OCI-LY1 (cell line): ENCODE data around the gene PANK4.

ENCODE experiments used
- H2AFZ ChIP-seq: fragments of 200-600 bp; sonication (generic), shearing (Covaris generic); 2 replicates; pipeline ENCODE4 v1.6.0; 2014; ENCODE audit warnings: antibody characterized with exemption, mild to moderate bottlenecking, low read length
- H3F3A ChIP-seq: fragments of 200-600 bp; sonication (generic), shearing (Covaris generic); 2 replicates; pipeline ENCODE4 v1.6.0; 2014; ENCODE audit warnings: mild to moderate bottlenecking, antibody characterized with exemption, low read length, moderate library complexity; ENCODE audit not compliant: insufficient read depth
- H3K27ac ChIP-seq: fragments of 200-600 bp; sonication (generic); 2 replicates; pipeline ENCODE4 v1.5.1; 2014; ENCODE audit warnings: low read length, mixed run types, mild to moderate bottlenecking, low read depth; ENCODE audit not compliant: poor library complexity, severe bottlenecking
- H3K27me3 ChIP-seq: fragments of 200-600 bp; sonication (generic); 2 replicates; pipeline ENCODE4 v1.6.0; 2014; ENCODE audit warnings: antibody characterized with exemption, mild to moderate bottlenecking, low read length, moderate library complexity; ENCODE audit not compliant: insufficient read depth
- H3K36me3 ChIP-seq: fragments of 200-600 bp; sonication (generic); 2 replicates; pipeline ENCODE4 v1.6.1; 2014; ENCODE audit warnings: mild to moderate bottlenecking, antibody characterized with exemption, low read length, moderate library complexity, mixed read lengths; ENCODE audit not compliant: insufficient read depth
- H3K4me1 ChIP-seq: fragments of 200-600 bp; sonication (generic); 2 replicates; pipeline ENCODE4 v1.5.1; 2014; ENCODE audit warnings: mild to moderate bottlenecking, low read length, moderate library complexity; ENCODE audit not compliant: insufficient read depth, severe bottlenecking
- H3K4me2 ChIP-seq: fragments of 200-600 bp; sonication (generic), shearing (Covaris generic); 2 replicates; pipeline ENCODE4 v1.6.1; 2014; ENCODE audit warnings: low read length
- H3K4me3 ChIP-seq: fragments of 200-600 bp; sonication (generic); 2 replicates; pipeline ENCODE4 v1.5.1; 2014; ENCODE audit warnings: low read length, low read depth, mild to moderate bottlenecking, mixed read lengths; ENCODE audit not compliant: poor library complexity, severe bottlenecking
- H3K79me2 ChIP-seq: fragments of 200-600 bp; shearing (Covaris generic); 2 replicates; pipeline ENCODE4 v1.6.1; 2016; ENCODE audit warnings: mixed run types, low read length, mixed read lengths; ENCODE audit not compliant: insufficient read depth
- H3K9ac ChIP-seq: fragments of 200-600 bp; sonication (generic), shearing (Covaris generic); 2 replicates; pipeline ENCODE4 v1.6.1; 2014; ENCODE audit warnings: mild to moderate bottlenecking, low read length, mixed read lengths
- H3K9me2 ChIP-seq: fragments of 200-600 bp; sonication (generic), shearing (Covaris generic); 2 replicates; pipeline ENCODE4 v1.6.1; 2014; ENCODE audit warnings: low read depth, mild to moderate bottlenecking, low read length, mixed read lengths
- H3K9me3 ChIP-seq: fragments of 200-600 bp; shearing (Covaris generic); 2 replicates; pipeline ENCODE4 v1.6.1; 2014; ENCODE audit warnings: low read length, mixed read lengths
- H4K20me1 ChIP-seq: fragments of 200-600 bp; sonication (generic), shearing (Covaris generic); 2 replicates; pipeline ENCODE4 v1.6.0; 2016; ENCODE audit warnings: mild to moderate bottlenecking, low read length; ENCODE audit not compliant: insufficient read depth
- EZH2 ChIP-seq: fragments of 200-600 bp; sonication (generic), shearing (Covaris generic); IDR thresholded peaks from 2 replicates; pipeline ENCODE4 v1.8.0; 2017; ENCODE audit warnings: borderline replicate concordance, mixed run types, mild to moderate bottlenecking, antibody characterized with exemption, low read length, moderate library complexity, mixed read lengths
- TF ChIP-seq, protein P1 (sequence below): fragments of 200-600 bp; sonication (generic), shearing (Covaris generic); IDR thresholded peaks from 2 replicates; pipeline ENCODE4 v1.5.1; 2017; ENCODE audit warnings: mild to moderate bottlenecking, antibody characterized with exemption, low read length, moderate library complexity, mixed read lengths

Gene PANK4

DNA sequence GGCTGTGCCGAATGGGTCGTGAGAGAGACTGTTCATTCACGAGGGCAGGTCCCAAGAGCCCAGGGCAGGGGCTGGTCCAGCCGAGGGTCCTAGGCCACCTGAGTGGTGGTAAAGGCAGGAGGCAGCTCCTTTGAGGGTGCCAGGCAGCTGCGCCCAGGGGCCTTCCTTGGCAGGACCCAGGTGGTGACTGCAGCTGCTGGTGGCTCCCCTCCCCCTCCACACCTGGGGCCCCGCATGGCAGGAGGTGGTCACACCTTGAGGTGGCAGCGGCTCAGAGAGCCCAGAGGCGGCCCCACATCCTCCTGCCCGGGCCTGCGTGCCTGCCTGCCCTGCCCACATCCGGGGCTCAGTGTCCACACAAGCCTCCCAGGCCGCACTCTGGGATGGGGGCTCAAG is 60.1 kb downstream of the PANK4 start:
- Histone ChIP-seq H3K27me3 (no peaks in the 10 kb centered on the region; the same call in 1 of the 2 replicates), H3K4me1 (no peaks in the 10 kb centered on the region), H3K9me2 (no peaks in the 10 kb centered on the region), H3K4me3 (no peak overlapping the region), H3K36me3 (no peaks in the 10 kb centered on the region), H4K20me1 (no peaks in the 10 kb centered on the region), H3K9ac (no peak overlapping the region), H3K79me2 (no peaks in the 10 kb centered on the region), H3K9me3 (no peaks in the 10 kb centered on the region), H3K4me2 (no peak overlapping the region), H2AFZ (no peak overlapping the region), H3K27ac (no peak overlapping the region), H3F3A (no peaks in the 10 kb centered on the region)
- TF ChIP-seq, protein P1, sequence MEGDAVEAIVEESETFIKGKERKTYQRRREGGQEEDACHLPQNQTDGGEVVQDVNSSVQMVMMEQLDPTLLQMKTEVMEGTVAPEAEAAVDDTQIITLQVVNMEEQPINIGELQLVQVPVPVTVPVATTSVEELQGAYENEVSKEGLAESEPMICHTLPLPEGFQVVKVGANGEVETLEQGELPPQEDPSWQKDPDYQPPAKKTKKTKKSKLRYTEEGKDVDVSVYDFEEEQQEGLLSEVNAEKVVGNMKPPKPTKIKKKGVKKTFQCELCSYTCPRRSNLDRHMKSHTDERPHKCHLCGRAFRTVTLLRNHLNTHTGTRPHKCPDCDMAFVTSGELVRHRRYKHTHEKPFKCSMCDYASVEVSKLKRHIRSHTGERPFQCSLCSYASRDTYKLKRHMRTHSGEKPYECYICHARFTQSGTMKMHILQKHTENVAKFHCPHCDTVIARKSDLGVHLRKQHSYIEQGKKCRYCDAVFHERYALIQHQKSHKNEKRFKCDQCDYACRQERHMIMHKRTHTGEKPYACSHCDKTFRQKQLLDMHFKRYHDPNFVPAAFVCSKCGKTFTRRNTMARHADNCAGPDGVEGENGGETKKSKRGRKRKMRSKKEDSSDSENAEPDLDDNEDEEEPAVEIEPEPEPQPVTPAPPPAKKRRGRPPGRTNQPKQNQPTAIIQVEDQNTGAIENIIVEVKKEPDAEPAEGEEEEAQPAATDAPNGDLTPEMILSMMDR, result no peak
- TF ChIP-seq EZH2, result no peak

DNA sequence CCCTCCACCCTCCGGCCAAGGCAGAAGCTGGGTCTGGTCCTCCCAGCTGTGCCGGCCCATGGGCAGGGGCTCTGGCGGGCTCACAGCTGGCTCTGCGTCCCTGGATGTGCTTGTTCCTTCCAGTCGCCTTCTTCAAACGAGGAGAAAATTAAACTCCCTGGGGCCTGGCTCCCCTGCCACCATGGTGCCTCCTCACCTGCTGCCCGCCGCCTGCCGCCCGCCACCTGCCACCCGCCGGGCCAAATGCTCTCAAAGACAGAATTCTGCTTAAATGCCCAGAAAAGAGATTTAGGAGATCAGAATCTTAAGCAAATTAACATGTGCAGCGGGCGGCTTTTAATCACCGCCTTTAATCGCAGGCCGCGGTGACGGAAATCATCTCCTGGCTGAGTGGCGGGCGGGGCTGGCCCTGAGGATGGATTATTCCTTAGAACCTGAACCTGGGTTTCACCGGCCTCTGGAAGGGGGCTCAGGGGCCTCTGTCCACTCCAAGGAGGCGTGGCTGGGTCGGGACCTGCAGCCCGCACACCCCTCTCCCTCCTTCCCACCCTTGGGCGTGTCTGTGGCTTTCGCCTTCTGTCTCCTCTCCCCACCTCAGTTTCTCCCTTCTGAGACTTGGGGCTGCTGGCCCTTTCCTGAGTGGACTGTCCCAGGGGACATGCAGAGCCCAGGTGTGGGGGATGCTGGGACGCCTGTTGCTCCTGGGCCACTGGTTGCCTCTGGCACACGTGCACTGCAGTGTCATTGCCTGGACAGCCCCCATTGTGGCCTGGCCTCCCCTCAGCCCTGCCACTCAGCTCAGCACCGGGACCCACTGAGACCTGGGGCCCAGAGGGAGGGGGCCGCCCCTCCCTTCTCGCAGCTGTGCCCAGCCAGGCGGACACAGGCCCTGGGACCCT is 60.8 kb downstream of the PANK4 start:
- Histone ChIP-seq H4K20me1 (no peaks in the 10 kb centered on the region), H3K9ac (no peak overlapping the region), H3K36me3 (no peaks in the 10 kb centered on the region), H3K4me3 (no peak overlapping the region), H3K4me1 (no peaks in the 10 kb centered on the region), H3K27me3 (no peaks in the 10 kb centered on the region; the same call in 1 of the 2 replicates), H3F3A (no peaks in the 10 kb centered on the region), H2AFZ (no peak overlapping the region), H3K79me2 (no peaks in the 10 kb centered on the region), H3K9me3 (no peaks in the 10 kb centered on the region), H3K4me2 (no peak overlapping the region), H3K27ac (no peak overlapping the region), H3K9me2 (no peaks in the 10 kb centered on the region)
- no peak for TF ChIP-seq EZH2
- TF ChIP-seq, protein P1, result no peak

DNA sequence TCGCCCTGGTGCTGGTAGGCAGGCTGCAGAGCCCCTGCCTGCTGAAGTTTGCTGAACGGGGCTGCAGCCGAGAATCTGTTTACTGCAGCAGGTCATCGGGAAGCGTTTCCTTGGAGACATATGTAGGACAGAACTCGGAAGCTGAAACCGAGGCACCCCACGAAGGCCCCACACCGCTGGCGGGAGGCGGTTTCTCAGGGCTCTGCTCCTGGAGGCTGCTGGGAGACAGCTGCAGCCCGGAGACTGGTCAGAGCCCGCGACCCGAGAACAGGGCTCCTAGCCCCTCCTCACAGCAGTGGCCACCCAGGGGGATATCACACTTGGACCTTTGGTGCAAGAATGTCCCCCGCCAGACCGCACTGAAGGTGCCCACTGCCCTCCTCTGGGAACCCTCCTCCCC is 63.0 kb downstream of the PANK4 start:
- H3K27ac ChIP-seq, result no peak overlapping the region
- no peaks in the 10 kb centered on the region for H3K4me1 ChIP-seq
- H3K4me2 ChIP-seq, result no peak overlapping the region
- no peak overlapping the region for H3K4me3 ChIP-seq
- no peak overlapping the region for H2AFZ ChIP-seq
- no peaks in the 10 kb centered on the region for H3K79me2 ChIP-seq
- H4K20me1 ChIP-seq, result no peaks in the 10 kb centered on the region
- H3K9me2 ChIP-seq, result no peaks in the 10 kb centered on the region
- H3F3A ChIP-seq, result no peaks in the 10 kb centered on the region
- H3K36me3 ChIP-seq, result no peaks in the 10 kb centered on the region
- TF ChIP-seq EZH2, result no peak
- TF ChIP-seq, protein P1, result no peak
- no peaks in the 10 kb centered on the region; the same call in 1 of the 2 replicates for H3K27me3 ChIP-seq
- H3K9ac ChIP-seq, result no peak overlapping the region
- no peaks in the 10 kb centered on the region for H3K9me3 ChIP-seq
